HepG2 (cell line): Measurements from ENCODE around the gene P2RX3. TPM values are rescaled to one million over a fixed set of nuclear protein-coding genes. Genes with fewer than 3 reads are reported as not detected.
A peak's percentile ranks its signal among the peaks of the same experiment; 100 is the strongest.

Experiments used
- ATF6 ChIP-seq: sonication (generic); formaldehyde crosslinking; conservative IDR thresholded peaks from 2 replicates; pipeline ENCODE4 v1.4.0; 2020; ENCODE audit warnings: missing genetic modification reagents
- CHCHD3 ChIP-seq: sonication (generic); formaldehyde crosslinking; IDR thresholded peaks from 2 replicates; pipeline ENCODE4 v1.8.0; 2022; ENCODE audit warnings: mild to moderate bottlenecking, missing genetic modification reagents, moderate library complexity
- DNMT3B ChIP-seq: conservative IDR thresholded peaks from 2 replicates; pipeline ENCODE4 v1.6.1; 2016; ENCODE audit warnings: missing biosample characterization, control low read depth
- E2F5 ChIP-seq: sonication (generic); formaldehyde crosslinking; conservative IDR thresholded peaks from 2 replicates; pipeline ENCODE4 v1.4.0; 2020; ENCODE audit warnings: missing genetic modification reagents
- FOXP4 ChIP-seq: sonication (generic); formaldehyde crosslinking; IDR thresholded peaks from 2 replicates; pipeline ENCODE4 v1.4.0; 2020; ENCODE audit warnings: missing genetic modification reagents
- IRF2 ChIP-seq: IDR thresholded peaks from 2 replicates; pipeline ENCODE4 v1.6.1; 2018; ENCODE audit warnings: missing genetic modification reagents, missing compliant biosample characterization
- KLF12 ChIP-seq: sonication (generic); formaldehyde crosslinking; IDR thresholded peaks from 2 replicates; pipeline ENCODE4 v1.4.0; 2020; ENCODE audit warnings: missing genetic modification reagents, borderline replicate concordance
- MED8 ChIP-seq: sonication (generic); formaldehyde crosslinking; IDR thresholded peaks from 2 replicates; pipeline ENCODE4 v1.8.1; 2023; ENCODE audit warnings: mild to moderate bottlenecking, missing genetic modification reagents; ENCODE audit not compliant: insufficient replicate concordance
- NFATC3 ChIP-seq: sonication (generic); formaldehyde crosslinking; IDR thresholded peaks from 2 replicates; pipeline ENCODE4 v1.5.1; 2020; ENCODE audit warnings: mild to moderate bottlenecking, missing genetic modification reagents
- PREB ChIP-seq: sonication (generic); formaldehyde crosslinking; IDR thresholded peaks from 2 replicates; pipeline ENCODE4 v1.4.0; 2020; ENCODE audit warnings: missing genetic modification reagents
- RBFOX2 ChIP-seq: fragments of 200-400 bp; formaldehyde crosslinking; IDR thresholded peaks from 2 replicates; pipeline ENCODE4 v1.6.1; 2017; ENCODE audit warnings: low read depth, mild to moderate bottlenecking, low read length
- SKI ChIP-seq: fragments of 450-650 bp; IDR thresholded peaks from one replicate; pipeline ENCODE4 v1.6.1; 2018; ENCODE audit warnings: mild to moderate bottlenecking; ENCODE audit not compliant: partially characterized antibody
- ZBTB26 ChIP-seq: IDR thresholded peaks from 2 replicates; pipeline ENCODE4 v1.6.1; 2016; ENCODE audit warnings: missing compliant biosample characterization, missing genetic modification reagents, borderline replicate concordance
- ZFP36 ChIP-seq: fragments of 150-350 bp; IDR thresholded peaks from 2 replicates; pipeline ENCODE4 v1.6.1; 2018; ENCODE audit warnings: borderline replicate concordance, low read length, low read depth; ENCODE audit not compliant: partially characterized antibody
- ZMAT5 ChIP-seq: sonication (generic); formaldehyde crosslinking; IDR thresholded peaks from 2 replicates; pipeline ENCODE4 v1.5.0; 2020; ENCODE audit warnings: mild to moderate bottlenecking, low read depth, missing genetic modification reagents, borderline replicate concordance
- ZNF136 ChIP-seq: sonication (generic); formaldehyde crosslinking; IDR thresholded peaks from 2 replicates; pipeline ENCODE4 v1.8.1; 2022; ENCODE audit warnings: low read depth, mild to moderate bottlenecking, moderate library complexity, missing genetic modification reagents
- ZNF296 ChIP-seq: sonication (generic); formaldehyde crosslinking; conservative IDR thresholded peaks from 2 replicates; pipeline ENCODE4 v1.5.0; 2020; ENCODE audit warnings: mild to moderate bottlenecking, missing genetic modification reagents
- ZNF30 ChIP-seq: sonication (generic); formaldehyde crosslinking; IDR thresholded peaks from 2 replicates; pipeline ENCODE4 v1.5.0; 2020; ENCODE audit warnings: mild to moderate bottlenecking, missing genetic modification reagents
- ZNF362 ChIP-seq: sonication (generic); formaldehyde crosslinking; IDR thresholded peaks from 2 replicates; pipeline ENCODE4 v1.4.0; 2020; ENCODE audit warnings: missing genetic modification reagents, mild to moderate bottlenecking, borderline replicate concordance
- ZNF841 ChIP-seq: sonication (generic); formaldehyde crosslinking; IDR thresholded peaks from 2 replicates; pipeline ENCODE4 v1.8.1; 2023; ENCODE audit warnings: missing genetic modification reagents, borderline replicate concordance
- polyA plus RNA-seq, 8 experiments: library from polyadenylated mRNA; depleted of rRNA in 3 of 8; stranded (reverse) in 7 of 8; unstranded in 1 of 8; fragments of >200 nt; fragmentation: Illumina TruSeq in 4 of 8; extraction: Trizol in 4 of 8; gene quantifications; 2 replicates each; pipeline versions ENCODE4 v1.2.1 to v1.2.3, GENCODE V29; 2011 to 2016; ENCODE audit warnings: low read depth in 4 of 8, missing spikeins in 1 of 8, mixed read lengths in 1 of 8; ENCODE audit not compliant: insufficient read depth in 1 of 8
- total RNA-seq, 5 experiments: library from RNA; depleted of rRNA; stranded (reverse); fragments of >200 nt; fragmentation: Illumina TruSeq; extraction: Trizol; gene quantifications; 2 replicates each; pipeline ENCODE4 v1.2.3, GENCODE V29; 2016; ENCODE audit warnings: low read depth in 1 of 5

The P2RX3 gene
- total and polyA plus RNA-seq, 2 of the 13 experiments (the other 11 are each of a cell fraction or from before 2014, with no cell fraction given), result 0.08 TPM; not detected in 1

- TF ChIP-seq ZBTB26 (CRISPR knock-in tag) (no peak; the same call in 1 of the 2 replicates), ZNF30 (CRISPR knock-in tag) (no peak), ZFP36 (no peak), SKI (no peak), ZNF841 (no peak), NFATC3 (no peak), ZNF296 (no peak), ZMAT5 (CRISPR knock-in tag) (no peak), KLF12 (CRISPR knock-in tag) (0 out of 2 replicates have a peak, but pooled peaks have one; percentile 43), RBFOX2 (peak; percentile 65), PREB (CRISPR knock-in tag) (no peak), IRF2 (CRISPR knock-in tag) (peak; percentile 71; the same call in 1 of the 2 replicates), ZNF362 (CRISPR knock-in tag) (no peak), FOXP4 (CRISPR knock-in tag) (peak; percentile 70), ZNF136 (CRISPR knock-in tag) (no peak), CHCHD3 (no peak), DNMT3B (CRISPR knock-in tag) (no peak), E2F5 (CRISPR knock-in tag) (peak; percentile 54; the same call in 1 of the 2 replicates), ATF6 (CRISPR knock-in tag) (no peak), MED8 (no peak)
These were observed 2.6 kb upstream of the P2RX3 start, which contains the start of gene SSRP1 (continued) for GRCh38 chr11:57335343-57336110.
